ENCODE data around the gene GGT6.

GGT6 gene

DNA sequence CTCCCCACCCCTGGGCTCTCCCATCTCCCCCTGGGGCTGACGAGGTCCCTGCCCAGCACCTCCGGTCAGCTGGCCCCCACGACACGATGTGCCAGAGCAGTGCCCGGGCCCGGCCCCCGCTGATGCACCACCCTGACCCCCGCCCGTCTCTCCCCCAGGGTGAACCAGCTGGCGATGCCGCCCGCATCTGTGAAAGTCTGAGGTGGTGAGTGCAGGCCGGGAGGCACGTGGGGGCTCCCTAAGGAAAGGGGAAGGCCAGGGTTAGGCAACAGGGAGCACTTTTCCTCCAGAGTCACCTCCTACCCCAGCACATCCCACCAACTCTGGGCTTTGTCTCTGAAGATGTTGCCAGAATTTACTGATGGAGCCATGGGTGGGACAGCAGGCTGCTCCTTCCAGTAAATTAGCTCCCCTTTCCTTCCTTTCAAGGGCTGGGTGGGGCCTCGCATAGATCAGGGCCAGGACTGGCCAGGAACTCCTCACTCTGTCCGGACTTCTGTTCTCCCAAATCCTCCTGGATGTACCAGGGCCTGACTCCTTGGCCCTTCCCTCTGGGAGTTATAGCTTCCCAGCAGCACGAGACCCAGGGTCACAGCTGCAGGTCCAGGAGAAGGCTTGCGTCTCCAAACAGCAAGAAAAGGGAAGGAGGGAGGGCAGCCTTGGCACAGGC lies 23.5 kb downstream of the GGT6 start:
- no peak for DNase-seq

GRCh38 chr17:4536259-4536741 lies 24.1 kb downstream of the GGT6 start:
- DNase-seq: no peak

- DNase-seq: no peak
These were observed 24.6 kb downstream of the GGT6 start for GRCh38 chr17:4535667-4536258.

GRCh38 chr17:4534928-4535666 lies 25.3 kb downstream of the GGT6 start:
- DNase-seq: no peak

GRCh38 chr17:4534515-4534914 lies 25.9 kb downstream of the GGT6 start:
- DNase-seq: no peak

DNA sequence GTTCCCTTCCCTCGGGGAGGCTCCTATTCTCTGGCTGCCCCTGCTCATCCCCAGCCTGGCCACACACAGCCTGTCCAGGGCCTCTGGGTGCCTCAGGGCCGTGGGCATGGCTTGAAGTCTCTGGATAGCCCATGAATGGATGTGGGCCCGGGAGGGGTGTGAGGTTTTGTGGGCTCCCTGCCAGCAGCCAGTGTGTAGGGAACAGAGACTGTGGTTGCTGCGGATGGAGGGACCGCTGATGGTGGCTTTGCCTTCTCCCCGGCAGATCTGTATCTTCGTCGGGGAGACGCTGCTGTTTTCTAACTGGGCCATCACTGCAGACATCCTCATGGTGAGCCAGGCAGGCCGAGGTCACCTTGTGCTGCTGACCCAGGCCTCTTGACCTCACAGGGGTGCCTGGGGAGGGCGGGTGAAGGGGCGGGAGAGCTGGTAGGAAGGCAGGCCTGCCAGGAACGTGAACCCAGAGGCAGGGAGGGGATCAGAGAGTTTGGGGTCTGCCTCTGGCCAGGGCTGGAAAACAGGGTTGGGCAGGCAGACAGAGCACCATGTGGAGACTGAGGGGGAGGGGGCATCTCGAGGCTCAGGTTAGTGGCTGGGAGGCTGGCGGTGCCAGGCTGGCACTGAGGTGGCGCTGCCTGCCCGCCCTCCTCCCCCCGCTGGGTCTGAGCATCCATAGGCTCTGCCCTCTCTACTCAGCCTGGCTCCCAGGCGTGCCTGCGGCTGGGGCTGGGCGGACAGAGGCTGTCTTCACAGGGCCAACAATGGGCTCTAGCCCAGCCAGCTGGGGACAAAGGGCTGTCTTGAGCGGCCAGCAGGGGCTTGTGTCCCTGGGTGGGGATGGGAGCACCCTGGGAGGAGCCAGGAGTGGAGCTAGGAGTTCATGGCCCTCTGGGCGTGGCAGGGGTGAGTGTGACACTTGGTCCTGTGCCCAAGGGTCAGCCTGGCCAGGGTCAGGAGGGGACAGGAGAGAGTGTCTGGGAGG lies 26.6 kb downstream of the GGT6 start:
- no peak for DNase-seq

DNA sequence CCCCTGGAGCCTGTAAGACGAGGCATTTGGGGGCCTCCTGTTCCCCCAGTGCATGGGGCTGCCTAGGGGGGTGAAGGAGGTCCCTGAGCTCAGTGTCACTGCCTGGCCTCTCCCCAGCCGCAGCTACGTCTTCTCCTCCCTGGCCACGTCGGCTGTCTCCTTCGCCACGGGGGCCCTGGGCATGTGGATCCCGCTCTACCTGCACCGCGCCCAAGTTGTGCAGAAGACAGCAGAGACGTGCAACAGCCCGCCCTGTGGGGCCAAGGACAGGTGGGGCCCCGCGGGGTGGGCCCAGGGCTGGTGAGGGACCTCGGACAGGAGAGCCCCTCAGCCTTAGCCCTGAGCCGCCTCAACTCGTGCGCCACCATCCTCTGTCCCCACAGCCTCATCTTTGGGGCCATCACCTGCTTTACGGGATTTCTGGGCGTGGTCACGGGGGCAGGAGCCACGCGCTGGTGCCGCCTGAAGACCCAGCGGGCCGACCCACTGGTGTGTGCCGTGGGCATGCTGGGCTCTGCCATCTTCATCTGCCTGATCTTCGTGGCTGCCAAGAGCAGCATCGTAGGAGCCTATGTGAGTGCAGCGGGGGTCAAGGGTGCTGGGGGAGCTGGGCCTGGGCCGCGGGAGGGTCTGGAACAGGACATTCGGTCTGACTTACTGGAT lies 27.4 kb downstream of the GGT6 start:
- DNase-seq: no peak

- DNase-seq: no peak
These were observed 28.2 kb downstream of the GGT6 start for GRCh38 chr17:4531988-4532736.

DNA sequence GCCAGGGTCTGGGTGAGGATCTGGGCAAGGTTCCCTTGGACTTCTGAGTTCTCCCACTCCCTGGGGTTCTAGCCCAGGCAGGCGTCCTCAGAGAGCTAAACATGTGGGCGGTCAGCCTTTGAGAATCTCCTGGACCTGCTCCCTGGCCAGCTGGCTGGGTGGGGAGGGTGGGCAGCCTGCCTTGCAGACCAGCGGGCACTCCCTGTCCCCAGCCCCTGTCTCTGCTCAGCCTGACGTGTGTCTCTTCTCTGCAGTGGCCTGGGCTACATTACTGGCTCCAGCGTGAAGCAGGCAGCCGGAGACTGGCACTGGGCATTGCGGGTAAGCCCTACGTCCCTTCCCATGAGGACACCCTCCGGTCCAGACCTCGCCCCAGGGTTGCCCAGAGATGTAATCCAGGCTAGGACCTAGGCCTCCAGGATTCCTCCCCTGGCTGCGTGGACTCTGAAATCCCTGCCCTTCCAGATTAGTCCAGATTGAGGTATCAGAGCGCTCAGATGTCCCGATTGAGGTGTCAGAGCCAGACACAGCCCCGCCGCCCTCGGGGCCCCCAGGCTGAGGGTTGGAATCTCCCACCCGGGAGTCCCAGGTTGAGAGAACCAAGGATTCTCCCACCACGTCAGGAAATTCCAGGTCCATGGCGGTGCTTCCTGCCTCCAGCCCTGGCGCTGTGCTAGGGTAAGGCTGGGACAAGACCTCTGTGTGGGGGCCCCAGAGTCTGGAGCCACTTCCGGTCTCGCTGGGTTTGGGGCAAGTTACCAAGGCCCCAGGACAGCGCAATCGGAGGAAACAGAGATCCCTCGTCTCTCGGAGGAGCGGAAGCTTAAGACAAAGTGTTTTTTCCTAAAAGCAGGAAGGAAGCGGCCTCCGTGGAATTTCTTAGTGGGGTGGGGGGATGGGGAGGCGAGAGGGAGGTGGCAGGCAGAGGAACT lies 29.3 kb downstream of the GGT6 start:
- no peak for DNase-seq

- no peak for DNase-seq
These were observed 30.7 kb downstream of the GGT6 start for GRCh38 chr17:4529533-4530152.

DNA sequence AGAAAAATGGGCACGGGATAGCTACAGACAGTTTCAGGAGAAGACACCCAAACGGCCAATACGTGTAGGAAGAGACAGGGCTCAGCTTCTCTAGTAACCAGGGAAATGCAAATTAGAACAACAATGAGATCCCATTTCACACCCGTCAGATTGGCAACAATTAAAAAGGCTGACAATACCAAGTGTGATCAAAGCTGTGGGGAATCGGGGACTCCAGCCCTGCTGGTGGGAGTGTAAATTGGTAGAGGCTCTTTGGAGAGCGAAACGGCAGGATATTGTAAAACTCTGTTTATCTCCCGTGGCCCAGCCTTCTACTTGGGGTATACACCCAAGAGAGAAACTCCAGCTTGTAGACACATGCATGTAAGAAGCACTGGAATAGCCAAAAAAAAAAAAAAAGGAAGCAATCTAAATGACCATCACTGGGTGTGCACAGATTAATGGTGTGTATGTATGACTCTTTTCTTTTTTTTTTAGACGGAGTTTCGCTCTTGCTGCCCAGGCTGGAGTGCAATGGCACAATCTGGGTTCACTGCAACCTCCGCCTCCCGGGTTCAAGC lies 32.7 kb downstream of the GGT6 start:
- DNase-seq: no peak

DNA sequence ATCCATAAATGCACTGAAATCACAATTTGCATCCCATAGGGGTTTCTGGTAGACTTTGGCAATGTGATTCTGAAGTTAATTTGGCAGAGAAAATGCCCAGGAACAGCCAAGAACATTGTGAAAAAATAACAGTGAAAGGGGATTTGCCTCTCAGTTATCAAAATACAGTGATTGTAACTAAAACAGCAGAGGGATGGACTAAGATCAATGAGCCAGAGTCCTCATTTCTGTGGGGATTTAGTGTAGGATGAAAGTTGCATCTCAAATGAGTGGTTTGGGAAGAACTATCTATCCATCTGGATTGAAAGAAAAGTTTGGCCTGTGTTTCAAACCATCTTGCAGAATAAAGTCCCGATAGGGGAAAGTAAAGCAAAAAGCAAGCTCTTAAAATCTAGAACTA lies 33.2 kb downstream of the GGT6 start:
- DNase-seq: no peak

DNA sequence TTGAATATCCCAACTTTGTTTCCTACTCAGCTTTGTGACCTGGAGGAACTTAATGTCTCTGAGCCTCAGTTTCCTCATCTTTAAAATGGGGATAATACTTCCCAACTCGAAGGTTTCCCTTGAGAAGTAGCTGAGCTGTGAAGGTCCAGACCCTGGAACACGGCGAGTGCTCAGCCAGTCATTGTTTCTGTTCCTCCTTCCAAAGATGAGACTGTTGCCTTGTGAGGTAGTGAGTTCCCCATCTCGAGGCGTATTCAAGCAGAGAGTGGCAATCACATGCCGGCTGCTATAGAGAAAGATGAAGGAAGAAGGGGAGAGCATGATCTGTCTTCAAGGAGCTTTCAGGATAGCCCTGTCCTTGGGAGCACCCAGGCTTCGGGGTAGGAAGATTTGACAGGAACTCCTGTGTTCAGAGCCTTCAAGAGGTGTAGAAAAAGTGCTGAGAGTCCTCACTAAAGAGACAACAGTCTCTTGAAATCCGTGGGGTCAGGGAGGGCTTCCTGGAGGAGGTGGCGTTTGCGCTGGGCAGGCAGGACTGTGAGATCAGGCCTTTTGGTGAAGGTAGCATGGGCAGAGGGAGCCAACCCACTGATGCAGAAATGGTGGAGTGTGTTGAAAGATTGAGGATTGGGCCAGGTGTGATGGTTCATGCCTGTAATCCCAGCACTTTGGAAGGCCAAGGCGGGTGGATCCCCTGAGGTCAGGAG lies 34.5 kb downstream of the GGT6 start:
- DNase-seq: no peak

GRCh38 chr17:4523946-4524345 lies 36.4 kb downstream of the GGT6 start:
- DNase-seq: no peak

DNA sequence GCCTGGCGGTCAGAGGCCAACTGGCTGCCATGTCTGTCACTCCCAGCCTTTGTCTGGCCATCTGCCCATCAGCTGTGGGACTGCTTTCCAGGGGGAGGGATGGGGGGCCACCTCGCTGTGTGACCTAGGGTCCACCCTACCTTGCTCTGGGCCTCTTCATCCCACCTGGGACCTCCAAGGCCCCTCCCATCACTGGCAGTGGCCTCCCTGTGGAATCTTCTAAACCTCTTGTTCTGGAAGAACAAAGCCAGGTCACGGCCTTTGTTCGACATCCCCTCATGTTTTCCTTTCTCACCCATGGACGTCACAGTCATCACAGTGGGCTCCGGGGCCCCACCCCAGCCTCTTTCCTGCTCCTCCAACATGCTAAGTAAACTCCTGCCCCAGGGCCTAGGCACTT lies 37.7 kb downstream of the GGT6 start:
- DNase-seq: no peak

GRCh38 chr17:4520894-4521600 lies 39.3 kb downstream of the GGT6 start:
- DNase-seq: no peak

GRCh38 chr17:4520060-4520893 lies 40.1 kb downstream of the GGT6 start:
- no peak for DNase-seq
